HG03095 (cell line): ENCODE results near the gene MAP3K3.

Experiments used
- ATAC-seq: cut with Tn5 transposase; IDR thresholded peaks from one replicate; pipeline ENCODE4 v1.9.1; 2021; ENCODE audit warnings: moderate library complexity; ENCODE audit not compliant: unreplicated experiment

Gene MAP3K3

DNA sequence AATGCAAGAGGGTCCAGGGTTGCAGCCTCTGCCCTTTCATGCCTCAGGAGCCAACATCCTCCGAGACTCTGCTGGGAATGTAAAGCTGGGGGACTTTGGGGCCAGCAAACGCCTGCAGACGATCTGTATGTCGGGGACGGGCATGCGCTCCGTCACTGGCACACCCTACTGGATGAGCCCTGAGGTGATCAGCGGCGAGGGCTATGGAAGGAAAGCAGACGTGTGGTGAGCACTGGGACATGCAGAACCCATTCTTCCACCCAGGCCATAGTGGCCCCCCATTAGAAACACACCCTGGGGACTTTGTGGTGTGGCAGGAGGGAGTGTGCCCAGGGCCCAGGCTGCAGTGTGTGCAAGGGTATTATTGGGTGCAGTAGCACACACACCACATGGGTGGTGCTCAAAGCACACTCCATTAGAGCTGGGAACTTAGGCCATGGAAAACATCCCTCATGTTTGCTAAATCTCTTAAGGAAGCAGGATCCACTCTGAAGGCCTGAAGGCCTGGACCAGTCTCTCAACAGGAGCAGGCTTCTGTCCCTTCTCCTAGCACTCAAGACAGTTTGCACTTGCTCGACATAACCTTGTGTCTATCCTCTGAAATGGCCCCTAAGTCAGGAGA, 70.1 kb downstream of the MAP3K3 start:
- no peak for ATAC-seq

DNA sequence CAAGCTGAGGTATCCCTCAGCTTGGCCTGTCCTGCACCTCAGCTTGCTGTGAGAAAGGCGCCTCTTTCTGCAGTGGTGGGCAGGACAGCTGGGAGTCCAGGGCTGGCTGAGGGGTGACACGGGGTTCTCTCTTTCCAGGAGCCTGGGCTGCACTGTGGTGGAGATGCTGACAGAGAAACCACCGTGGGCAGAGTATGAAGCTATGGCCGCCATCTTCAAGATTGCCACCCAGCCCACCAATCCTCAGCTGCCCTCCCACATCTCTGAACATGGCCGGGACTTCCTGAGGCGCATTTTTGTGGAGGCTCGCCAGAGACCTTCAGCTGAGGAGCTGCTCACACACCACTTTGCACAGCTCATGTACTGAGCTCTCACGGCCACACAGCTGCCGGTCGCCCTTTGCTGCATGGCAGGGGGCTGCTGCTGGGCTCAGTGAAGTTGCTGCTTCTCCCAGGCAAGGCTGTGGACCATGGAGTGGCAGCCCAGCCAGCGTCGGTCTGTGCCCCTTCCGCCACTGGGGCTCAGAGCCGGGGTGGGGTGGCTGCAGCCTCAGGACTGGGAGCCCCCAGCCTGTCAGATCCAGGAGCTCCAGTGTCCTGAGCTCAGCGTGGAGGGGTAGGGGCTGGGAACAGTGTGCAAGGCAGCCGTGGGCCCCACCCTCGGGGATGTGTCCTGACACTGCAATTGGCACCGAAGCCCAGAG, 71.3 kb downstream of the MAP3K3 start:
- no peak for ATAC-seq

- no peak for ATAC-seq
Measured at GRCh38 chr17:63694229-63694949, 72.2 kb downstream of the MAP3K3 start.

- no peak for ATAC-seq
Measured at GRCh38 chr17:63694950-63695773, 72.9 kb downstream of the MAP3K3 start.

DNA sequence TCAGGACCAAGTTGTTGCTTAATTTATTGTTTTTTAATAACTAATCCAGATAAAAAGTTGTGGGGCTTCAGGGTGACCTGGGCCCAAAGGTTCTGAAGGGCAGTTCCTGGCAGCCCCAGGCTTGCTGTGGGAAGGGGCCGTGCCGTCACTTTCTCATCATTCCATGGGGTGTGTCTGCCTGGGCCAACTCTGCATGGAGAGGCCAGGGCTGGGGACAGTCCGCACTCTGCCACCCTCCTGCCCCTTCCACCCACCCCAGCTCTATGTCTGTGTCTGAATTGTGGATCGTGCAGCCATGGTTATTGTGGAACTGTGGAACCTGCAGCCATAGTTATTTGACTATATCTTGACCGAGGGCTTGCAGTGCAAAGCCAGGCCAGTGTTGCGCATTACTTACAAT, 73.7 kb downstream of the MAP3K3 start:
- ATAC-seq = no peak

GRCh38 chr17:63696381-63696961, 74.3 kb downstream of the MAP3K3 start:
- ATAC-seq = no peak

GRCh38 chr17:63697341-63698286, 75.4 kb downstream of the MAP3K3 start:
- ATAC-seq = no peak

- no peak for ATAC-seq
Measured at GRCh38 chr17:63698381-63698885, 76.2 kb downstream of the MAP3K3 start.

DNA sequence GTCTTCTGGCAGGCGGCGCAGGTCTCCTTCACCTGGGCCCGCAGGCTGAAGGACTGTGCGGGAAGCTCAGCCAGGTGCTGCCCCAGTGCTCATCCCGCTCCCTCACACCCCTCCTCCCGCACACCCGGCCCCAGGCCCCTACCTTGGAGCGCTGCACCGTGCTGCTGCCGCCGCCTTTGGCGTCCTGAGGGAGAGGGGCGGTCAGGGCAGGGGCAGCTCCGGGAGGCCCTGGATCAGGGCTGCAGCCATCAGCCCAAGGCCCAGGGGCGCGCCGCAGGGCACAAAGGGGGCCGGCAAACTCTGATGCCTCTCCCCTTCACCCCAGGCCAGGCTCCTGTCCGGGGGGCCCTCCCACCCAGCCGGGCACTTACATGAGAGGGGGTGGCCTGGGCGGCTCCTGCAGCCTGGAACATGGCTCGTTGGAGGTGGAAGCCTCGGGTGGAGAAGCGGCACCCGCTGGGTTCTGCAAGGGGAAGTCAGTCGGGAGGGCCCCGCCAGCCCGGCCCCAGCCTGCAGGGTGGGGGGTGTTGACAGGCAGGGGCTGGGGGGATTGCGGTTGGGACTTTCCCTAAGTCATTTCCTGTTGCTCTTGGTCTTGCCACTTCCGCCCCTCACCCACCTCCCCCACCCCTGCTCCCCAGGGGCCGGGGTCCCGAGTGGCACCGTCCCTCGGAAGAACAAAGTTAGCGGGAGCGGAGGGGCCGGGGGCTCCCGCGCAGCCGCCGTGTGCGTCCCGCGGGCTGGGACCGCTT, 76.8 kb downstream of the MAP3K3 start:
- no peak for ATAC-seq

GRCh38 chr17:63699638-63700527, 77.7 kb downstream of the MAP3K3 start, which contains the start of gene LIMD2:
TSS of gene LIMD2 (minus strand) at chr17:63700125. CDS start at chr17:63699298, 827 bp downstream.
- no peak for ATAC-seq

DNA sequence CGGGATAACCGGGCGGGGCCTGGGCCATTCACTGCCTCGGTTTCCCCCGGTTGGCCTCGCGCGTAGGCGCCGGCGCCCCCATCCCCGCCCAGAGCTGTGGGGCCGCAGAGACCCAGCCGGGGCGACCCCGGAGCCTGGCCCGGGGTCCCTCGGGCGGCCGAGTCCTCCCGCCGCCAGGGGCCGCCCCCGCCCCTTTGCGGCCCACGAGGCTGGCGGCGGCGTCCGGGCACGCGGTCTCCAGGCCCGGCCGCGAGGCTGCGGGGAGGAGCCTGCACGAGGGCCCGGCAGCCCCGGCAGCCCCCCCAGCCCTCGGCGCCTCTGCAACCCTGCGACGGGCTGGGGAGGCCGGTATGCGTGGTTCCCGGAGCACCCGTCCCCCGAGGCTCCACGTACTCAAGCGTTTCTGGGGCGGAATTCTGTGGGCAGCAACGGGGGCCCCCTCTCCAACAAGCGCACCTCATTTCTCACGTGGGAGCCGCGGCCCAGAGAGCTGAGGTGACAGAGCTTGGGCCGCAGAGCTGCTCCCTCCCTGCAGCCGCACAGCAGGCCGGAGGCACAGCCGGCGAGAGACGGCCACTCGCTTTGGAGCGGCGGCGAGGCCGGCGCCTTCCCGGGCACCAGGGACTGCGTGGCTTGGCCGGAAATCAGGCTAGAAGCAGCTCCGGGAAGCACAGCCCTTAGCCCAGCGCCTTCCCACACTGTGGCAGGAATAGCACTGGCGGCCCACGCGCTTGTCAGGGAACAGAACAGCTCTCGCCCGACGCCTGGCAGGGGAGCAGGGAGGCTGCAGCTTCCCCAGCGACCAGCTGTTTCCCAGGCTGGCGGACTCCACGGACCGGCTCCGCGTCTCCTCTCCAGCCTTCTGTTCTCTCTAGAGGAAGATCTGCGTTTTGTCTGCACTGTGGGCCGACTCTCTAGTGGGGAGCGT, 78.6 kb downstream of the MAP3K3 start:
- no peak for ATAC-seq

GRCh38 chr17:63701456-63701820, 79.2 kb downstream of the MAP3K3 start:
- no peak for ATAC-seq

DNA sequence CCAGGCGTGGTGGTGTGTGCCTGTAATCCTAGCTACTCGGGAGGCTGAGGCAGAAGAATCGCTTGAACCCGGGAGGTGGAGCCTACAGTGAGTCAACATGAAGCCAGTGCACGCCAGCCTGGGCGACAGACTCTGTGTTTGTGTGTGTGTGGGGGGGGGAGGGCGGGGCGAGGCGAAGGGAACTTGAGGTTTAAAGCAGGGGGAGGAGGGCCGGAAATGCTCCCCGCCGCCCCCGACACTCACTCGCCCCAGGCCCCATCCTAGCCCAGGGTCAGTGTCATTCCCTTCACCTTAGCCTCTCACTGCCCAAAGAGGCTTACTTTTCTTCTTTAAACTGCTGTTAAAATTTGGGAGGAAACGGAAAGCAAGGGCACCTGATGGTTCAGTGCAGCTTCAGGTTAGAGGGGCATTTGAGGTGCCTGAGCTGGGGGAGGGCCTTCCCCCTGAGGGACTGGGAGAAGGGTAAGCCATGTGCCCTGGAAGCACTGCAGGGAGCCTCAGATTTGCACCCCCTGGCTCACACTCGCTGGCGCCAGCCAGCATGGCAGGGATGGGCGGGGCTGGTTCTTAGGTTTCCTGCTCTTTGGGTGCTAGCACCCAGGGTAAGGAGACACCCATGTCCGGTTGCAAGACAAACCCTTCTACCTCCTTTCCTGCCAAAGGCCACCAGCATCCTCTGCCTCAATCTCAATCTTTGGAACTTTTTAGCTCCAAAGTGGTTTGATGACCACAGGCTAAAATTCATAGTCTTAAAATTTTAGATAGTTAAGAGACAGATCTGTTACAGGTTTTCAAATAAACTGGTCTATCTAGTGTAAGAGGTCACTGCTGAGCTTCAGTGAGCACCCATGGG, 79.9 kb downstream of the MAP3K3 start:
- no peak for ATAC-seq

DNA sequence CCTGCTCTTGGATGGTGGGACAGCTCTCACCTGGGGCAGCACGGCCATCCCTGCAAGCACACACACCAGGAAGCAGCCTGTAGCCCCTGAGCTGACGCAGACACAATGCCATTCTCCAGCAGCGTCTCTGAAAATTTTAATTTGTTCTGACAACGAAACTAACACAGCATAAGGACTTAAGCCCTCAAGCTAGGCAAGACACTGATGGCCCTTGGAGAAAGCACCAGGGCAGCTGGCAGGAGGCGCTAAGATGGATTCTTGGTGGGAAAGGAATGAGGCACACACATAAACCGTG, 80.5 kb downstream of the MAP3K3 start:
- ATAC-seq = no peak

DNA sequence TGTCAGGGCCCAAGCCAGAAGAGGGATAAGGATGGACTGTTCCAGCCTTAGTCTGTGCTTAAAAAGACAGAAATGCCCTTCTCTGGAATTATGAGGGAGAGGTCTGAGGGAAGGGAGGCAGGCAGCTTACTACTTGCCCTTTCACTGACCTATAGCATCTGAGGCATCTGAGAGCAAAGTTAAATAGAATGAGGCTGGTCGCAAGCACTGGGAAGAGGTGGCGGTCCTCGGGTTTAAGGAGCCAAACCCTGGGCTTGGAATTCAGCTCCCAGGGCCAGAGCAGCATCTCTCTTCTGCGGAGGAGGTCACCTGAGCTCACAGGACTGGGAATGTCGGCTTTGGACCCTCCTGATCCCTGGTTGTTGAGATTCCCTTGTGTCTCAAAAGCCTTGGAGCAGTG, 80.8 kb downstream of the MAP3K3 start:
- no peak for ATAC-seq
